Stimulated activated CD4-positive, alpha-beta T cell treated with anti-CD3 and anti-CD28 coated beads, TNF-alpha, amount 100 ng/mL, for 48 hours (primary cell): ENCODE results near the gene SHE.

Experiments used
- DNase-seq, 3 donors: peaks; one replicate each; pipeline ENCODE4 v3.0.0-alpha.2; 2020; ENCODE audit warnings: low read depth in 3 of 3

SHE gene

GRCh38 chr1:154478639-154479038 is 23.6 kb downstream of the SHE start:
- DNase-seq = no peak

- DNase-seq = no peak
Observed at GRCh38 chr1:154478013-154478412, 24.2 kb downstream of the SHE start.

- DNase-seq = no peak
Observed at GRCh38 chr1:154476791-154477190, 25.4 kb downstream of the SHE start.

GRCh38 chr1:154474802-154475201 is 27.4 kb downstream of the SHE start:
- DNase-seq = no peak

GRCh38 chr1:154471304-154471703 is 30.9 kb downstream of the SHE start:
- DNase-seq = no peak

GRCh38 chr1:154469844-154470560 is 32.2 kb downstream of the SHE start:
- no peak for DNase-seq

- DNase-seq = no peak
Observed at GRCh38 chr1:154468535-154469250, 33.5 kb downstream of the SHE start.

GRCh38 chr1:154467434-154468102 is 34.6 kb downstream of the SHE start:
- no peak for DNase-seq

- DNase-seq = no peak
Observed at GRCh38 chr1:154466921-154467417, 35.2 kb downstream of the SHE start.

GRCh38 chr1:154466206-154466605 is 36.0 kb downstream of the SHE start:
- DNase-seq = no peak

- no peak for DNase-seq
Observed at GRCh38 chr1:154465621-154466195, 36.5 kb downstream of the SHE start.

- peak in 2 of 3 donors; percentile 58 to 60 for DNase-seq
Observed at GRCh38 chr1:154463512-154463990, 38.7 kb downstream of the SHE start.

- no peak for DNase-seq
Observed at GRCh38 chr1:154460695-154461260, 41.4 kb downstream of the SHE start.

GRCh38 chr1:154459080-154459479 is 43.1 kb downstream of the SHE start:
- no peak for DNase-seq

GRCh38 chr1:154456631-154457030 is 45.6 kb downstream of the SHE start:
- DNase-seq = no peak

GRCh38 chr1:154454386-154455120 is 47.7 kb downstream of the SHE start:
- no peak for DNase-seq

- no peak for DNase-seq
Observed at GRCh38 chr1:154453574-154454352, 48.4 kb downstream of the SHE start.

- DNase-seq = no peak
Observed at GRCh38 chr1:154453161-154453560, 49.1 kb downstream of the SHE start.

- no peak for DNase-seq
Observed at GRCh38 chr1:154448331-154448811, 53.8 kb downstream of the SHE start.

GRCh38 chr1:154446789-154447188 is 55.4 kb downstream of the SHE start:
- DNase-seq = no peak
